ENCODE measurements around the gene MZB1.
"Not testable (repeated sequence)": the region's sequence is repeated elsewhere in the genome, so short reads cannot be mapped to it uniquely, and the experiment has no call there.

Gene MZB1

GRCh38 chr5:139410121-139410992 lies 20.6 kb upstream of the MZB1 start:
- no peak for DNase-seq (ENCODE audit: low spot score)

- not testable (repeated sequence) for DNase-seq (ENCODE audit: low spot score)
Observed at GRCh38 chr5:139409116-139409515, 19.4 kb upstream of the MZB1 start.

- DNase-seq (ENCODE audit: low spot score), result no peak
Observed at GRCh38 chr5:139408191-139408590, 18.5 kb upstream of the MZB1 start.

GRCh38 chr5:139407517-139407916 lies 17.8 kb upstream of the MZB1 start:
- DNase-seq (ENCODE audit: low spot score), result no peak

DNA sequence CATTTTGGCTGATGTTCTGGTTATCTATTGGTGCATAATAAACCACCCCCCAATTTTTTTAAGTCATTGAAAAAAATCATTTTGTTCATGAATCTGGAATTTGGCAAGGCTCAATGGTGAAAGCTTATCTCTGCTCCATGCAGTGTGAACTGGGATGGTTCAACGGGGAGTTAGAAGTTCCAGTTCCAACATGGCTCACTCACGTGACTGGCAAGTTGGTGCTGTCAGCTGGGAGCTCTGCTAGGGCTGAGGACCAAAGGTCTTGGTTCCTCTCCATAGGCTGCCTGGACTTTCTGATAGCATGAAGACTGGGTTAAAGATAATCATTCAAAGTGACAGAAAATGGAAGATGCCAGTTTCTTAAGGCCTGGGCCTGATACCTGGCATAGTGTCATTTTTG lies 17.2 kb upstream of the MZB1 start:
- no peak for DNase-seq (ENCODE audit: low spot score)

DNA sequence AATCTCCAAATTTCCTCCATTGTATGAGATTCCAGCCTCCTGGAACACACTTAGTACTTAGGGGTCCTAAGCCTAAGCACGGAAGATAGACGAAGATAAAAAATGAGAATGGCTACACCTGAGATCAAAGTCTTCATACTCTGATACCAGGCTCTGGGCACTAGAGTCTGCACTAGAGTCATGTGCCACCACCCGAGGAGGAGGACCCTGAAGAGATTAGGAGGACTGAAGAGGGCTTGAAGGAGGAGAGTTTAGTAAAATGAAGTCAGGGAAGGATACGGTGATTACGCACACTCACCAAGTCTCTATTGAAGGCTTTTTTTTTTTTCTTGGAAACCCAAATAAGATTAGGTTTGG lies 14.7 kb upstream of the MZB1 start:
- DNase-seq (ENCODE audit: low spot score), result no peak

DNA sequence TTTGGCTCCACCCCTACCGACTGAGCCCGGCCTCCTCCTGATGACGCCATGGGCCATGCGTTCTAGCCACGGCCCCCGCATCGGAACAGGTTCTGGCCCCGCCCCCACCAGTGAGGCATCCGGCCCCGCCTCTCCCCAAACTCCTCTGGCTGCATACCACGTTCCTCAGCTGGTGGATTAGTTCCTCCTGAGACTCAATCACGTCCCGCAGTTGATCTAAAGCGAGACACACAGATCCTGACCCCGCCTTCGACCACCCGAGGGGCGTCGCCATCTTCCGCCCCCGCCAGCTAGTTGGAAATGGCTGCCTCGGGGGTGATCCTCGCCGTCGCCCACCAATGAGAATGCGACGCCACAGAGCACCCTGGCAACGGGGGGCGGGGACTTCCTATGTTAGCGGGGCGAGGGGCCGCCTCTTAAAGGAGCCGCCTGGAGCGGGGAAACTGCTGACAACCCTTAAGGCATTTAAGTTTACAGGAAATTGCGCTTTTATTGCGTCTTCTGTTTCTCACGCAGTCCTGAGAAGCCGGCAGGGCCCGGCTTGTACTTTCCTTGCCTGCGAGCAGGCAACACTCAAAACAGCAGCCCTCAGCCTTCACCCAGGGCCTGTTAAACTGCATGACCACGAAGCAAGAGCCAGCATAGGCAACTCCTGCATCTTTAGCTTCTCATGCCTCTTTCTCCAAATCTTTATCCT lies 14.2 kb upstream of the MZB1 start, which contains the start of gene SPATA24:
Gene SPATA24, minus strand, starts transcription at position 303 of the 697 bp plus-strand sequence. Its CDS starts 29 bp downstream, at position 274.
- peak; percentile 97 for DNase-seq (ENCODE audit: low spot score)

DNA sequence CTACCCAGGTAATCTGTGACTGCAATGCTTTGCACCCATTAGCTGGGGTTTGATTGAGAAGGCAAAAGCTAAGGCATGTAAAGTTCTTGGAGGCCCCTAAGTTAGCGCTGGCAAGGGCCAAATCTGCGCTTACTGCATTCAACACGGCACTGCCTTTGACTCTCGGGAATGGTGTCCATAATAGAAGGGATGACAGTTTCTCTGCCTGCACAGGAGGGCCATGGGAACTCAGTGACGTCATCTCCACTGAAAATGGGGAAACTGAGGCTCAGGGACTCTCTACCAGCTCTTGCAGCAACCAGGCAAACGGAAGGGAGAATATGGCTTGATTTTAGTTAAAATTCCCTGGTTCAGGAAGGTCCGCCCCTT lies 13.7 kb upstream of the MZB1 start:
- no peak for DNase-seq (ENCODE audit: low spot score)

GRCh38 chr5:139402561-139403158 lies 12.9 kb upstream of the MZB1 start:
- DNase-seq (ENCODE audit: low spot score), result no peak

GRCh38 chr5:139401546-139401945 lies 11.8 kb upstream of the MZB1 start:
- DNase-seq (ENCODE audit: low spot score), result no peak

- no peak for DNase-seq (ENCODE audit: low spot score)
Observed at GRCh38 chr5:139399501-139400121, 9.9 kb upstream of the MZB1 start.

GRCh38 chr5:139397921-139398320 lies 8.2 kb upstream of the MZB1 start:
- DNase-seq (ENCODE audit: low spot score), result no peak

DNA sequence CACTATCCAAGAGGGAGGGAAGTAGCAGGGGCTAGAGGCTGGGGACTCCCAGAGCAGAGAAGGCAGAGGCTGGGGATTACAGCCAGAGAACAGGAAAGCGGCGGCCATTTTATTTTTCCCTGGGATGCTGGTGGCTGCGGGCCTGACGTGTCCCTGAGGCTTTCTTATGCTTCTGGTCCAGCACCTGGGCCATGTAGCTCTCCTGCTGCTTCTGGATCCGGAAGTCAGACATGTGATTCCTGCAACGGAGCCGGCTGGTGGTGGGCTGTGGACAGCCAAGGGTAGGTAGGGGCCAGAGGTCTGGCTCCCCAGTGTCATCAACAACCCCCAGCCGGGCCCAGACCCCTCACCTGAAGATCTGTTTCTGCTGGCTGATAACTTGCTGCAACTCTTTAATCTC lies 7.0 kb upstream of the MZB1 start:
- DNase-seq (ENCODE audit: low spot score), result no peak

- no peak for DNase-seq (ENCODE audit: low spot score)
Observed at GRCh38 chr5:139395844-139396640, 6.3 kb upstream of the MZB1 start.

GRCh38 chr5:139394654-139395566 lies 5.2 kb upstream of the MZB1 start, which contains the start of gene PROB1:
PROB1 (minus strand) TSS chr5:139395104; CDS start chr5:139395081, 23 bp downstream.
- DNase-seq (ENCODE audit: low spot score), result no peak

DNA sequence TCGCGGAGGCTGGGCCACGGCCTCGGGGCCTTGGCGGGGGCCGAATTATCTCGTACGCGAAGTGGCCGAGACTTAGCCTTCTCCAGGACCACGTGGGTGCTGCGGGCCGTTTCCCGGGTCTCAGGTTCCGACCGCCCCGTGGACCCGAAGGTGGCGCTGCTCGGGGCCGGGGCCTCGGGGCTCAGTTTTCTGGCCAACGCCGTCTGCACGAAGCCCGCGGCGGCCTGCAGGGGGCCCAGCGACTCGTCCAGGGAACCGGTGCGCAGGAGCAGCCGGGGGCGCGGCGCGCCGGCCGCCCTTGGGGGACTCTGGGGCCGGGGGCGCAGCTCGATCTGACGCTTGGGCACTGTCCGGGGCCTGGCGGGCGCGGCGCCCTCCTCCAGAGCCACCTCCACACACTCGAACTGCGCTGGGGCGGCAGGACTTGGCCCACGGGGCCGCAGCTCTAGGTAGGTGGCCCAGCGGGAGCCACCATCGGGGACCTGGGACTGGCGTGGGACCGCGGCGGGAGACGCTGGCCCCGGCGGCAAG lies 4.5 kb upstream of the MZB1 start:
- peak; percentile 58 for DNase-seq (ENCODE audit: low spot score)

GRCh38 chr5:139393497-139394122 lies 3.9 kb upstream of the MZB1 start:
- DNase-seq (ENCODE audit: low spot score), result no peak

- DNase-seq (ENCODE audit: low spot score), result peak; percentile 77
Observed at GRCh38 chr5:139392678-139393496, 3.2 kb upstream of the MZB1 start.

- DNase-seq (ENCODE audit: low spot score), result no peak
Observed at GRCh38 chr5:139392324-139392677, 2.6 kb upstream of the MZB1 start.

Measured in CD4-positive, alpha-beta T cell treated with Interleukin-2 at 100 ng/mL for 4 hours (primary cell).